Renal cortical epithelial cell (primary cell): ENCODE data around the gene SLC35B4. TPM values are rescaled to one million over a fixed set of nuclear protein-coding genes. Genes with fewer than 3 reads are reported as not detected.
A peak's percentile ranks its signal among the peaks of the same experiment; 100 is the strongest.

Experiments used
- DNase-seq: peaks from one replicate; pipeline ENCODE4 v3.0.0-alpha.2; 2011; ENCODE audit warnings: low read depth
- total RNA-seq: library from RNA; depleted of rRNA; stranded (reverse); fragments of >200 nt; gene quantifications from 2 replicates; pipeline ENCODE4 v1.2.3, GENCODE V29; 2014

The SLC35B4 gene
- 11.5 and 12.5 TPM in 2 replicates for total RNA-seq

DNA sequence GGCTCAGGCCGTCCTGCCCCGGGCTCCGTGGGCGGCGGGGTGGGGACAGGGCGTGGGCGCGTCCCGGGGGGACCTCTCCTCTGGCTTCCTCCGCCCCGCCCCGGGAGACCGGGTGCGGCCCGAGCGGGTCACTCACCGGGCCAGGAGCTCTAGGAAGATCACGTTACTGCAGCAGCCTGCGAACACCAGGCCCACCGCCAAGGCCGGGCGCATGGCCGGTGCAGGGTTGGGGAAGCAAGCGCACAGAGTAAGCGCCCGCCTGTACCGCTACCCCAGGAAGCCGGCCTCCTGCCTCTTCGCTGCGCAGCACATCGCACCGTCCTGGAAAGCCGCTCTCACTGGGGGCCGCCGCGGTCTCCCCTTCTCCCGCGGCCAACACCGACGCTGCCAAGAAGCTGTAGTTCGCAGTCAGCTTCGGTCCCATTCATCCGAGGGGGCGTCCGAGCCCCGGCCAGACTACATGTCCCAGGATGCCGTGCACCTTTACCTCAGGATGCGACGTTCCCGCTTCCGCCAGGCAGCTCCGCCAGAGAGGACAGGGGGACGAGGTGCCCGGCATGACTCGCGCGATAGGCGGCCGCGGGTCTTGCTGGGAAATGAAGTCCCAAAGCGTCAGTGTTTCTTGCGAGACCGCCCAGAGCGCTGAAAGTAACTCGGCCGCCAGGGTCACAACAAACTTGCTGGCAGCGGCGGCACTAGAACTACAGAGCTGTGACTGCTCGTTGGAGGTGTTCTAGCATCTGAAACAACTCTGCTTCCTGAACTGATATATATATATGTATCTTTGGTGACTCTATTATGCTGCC is at the start of gene SLC35B4:
SLC35B4 (minus strand) TSS at position 392 of the 806 bp plus-strand sequence; CDS start at position 213, 179 bp downstream.
- peak; percentile 93 for DNase-seq

DNA sequence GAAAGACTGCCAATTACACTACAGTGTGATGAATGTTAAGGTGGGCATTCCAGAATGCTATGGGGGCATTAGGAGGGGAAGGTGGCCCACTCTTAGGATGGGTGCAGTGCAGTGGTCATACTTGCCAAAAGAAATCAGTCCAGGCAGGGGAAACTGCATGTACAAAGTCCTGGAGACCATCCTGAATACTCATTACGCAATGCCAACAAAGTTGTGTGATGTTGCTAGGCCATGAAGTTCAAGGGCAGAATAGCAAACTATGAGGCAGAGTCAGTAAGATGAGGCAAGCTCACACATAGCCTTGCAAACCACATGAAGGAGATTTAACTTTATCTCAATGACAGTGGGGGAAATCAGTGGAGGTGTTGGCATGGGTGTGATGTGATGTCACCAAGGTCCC is 49.8 kb upstream of the SLC35B4 start:
- DNase-seq, result peak; percentile 19

DNA sequence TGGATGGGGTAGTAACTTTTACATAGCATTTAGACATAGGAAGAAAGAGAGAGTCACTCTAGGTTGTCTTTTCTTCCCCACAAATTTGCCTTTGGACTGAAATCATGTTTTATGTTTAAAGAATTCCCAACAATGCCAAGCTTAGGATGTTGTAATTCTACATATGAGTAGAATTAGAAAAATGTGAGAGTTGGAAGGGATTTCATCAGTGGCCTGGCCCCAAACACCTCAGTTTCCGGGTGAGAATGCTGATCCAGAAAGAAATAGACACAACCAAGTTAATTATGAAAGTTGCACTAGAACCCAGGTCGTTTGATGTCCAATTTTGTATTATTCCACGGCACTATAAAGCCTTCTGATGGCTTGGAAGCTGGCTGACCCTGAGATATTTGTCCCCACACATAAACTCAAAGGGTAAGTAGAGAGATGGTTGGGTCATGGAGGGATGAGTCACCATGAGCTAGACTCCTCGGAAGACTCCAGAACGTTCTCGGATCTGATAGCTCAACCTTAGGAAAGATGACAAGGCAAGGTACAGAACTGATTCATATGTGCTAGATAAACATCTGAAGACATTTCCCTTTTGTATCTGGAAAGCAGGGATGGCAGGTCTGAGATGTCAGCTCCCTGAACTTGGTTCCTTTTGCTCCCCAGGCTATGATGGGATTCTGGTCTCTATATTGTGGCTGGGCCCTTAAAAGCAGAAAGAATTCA is 48.8 kb upstream of the SLC35B4 start:
- peak; percentile 38 for DNase-seq

GRCh38 chr7:134364619-134365037 is 47.9 kb upstream of the SLC35B4 start:
- peak; percentile 95 for DNase-seq

DNA sequence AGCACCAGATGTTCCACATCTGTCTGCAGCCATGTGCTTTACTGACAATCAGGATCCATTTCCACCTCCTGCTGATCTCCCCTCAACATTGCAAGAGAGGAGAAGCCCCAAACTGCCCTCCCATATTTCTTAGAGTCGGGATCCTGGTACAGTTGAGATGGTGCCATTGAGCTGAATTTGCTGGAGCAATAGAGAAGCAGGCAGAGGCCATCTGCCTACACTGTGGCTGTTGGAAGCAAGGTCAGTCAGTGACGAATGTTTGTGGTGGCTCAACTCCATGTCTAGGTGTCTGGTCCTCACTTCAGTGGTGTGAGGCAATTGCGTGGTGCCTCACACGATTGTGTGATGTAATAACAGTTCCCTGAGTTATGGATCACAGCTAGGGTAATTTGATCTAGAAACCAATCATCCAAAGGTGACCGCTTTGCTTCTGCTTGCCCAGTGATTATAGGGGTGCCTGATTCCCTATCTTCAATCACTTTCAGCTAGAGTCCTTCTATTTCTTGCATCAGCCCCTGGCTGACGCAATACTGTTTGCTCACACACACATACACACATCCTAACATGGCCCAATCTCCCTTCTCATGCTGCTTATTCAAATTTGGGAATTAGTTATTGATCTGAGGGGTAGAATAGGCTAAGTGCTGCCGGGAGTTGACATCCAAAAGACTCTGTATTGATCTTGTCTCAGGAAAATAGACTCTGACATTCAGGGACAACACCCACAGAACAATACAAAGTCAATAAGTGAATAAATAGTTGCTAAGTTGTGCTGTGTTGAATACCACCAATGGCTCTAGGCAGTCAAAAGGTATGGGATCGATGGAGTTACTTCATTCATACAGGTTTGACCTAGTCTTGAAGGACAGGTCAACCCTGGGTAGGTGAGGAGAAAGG is 46.1 kb upstream of the SLC35B4 start:
- peak; percentile 19 for DNase-seq

DNA sequence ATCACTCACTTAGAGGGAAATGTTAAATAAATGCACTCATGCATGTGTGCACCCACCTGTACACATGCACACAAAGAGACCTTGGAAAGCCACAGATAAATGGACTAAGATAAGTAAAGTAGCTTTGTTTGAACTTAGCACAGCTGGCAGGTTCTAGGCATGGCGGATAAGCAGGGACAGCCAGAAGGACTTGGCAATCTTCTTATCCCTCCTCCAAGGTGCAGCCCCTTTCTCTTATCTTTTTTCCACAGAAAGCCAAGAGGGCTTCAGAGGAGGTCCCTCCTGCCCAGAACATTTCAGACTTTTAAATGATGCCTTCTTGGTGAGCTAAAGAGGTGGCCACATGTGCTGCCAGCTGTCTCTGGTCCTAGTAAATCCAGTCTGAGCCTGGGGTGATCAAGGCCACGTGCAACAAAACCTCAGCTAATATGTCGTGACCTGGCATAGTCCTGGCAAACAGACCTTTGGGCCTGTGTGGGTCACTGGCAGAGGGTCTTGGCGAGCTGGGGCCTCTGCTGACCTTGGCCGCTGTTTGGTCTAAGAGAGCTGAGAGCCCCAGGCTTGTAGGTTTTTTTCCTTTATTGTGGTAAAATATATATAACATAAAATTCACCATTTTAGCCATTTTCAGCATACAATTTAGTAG is 43.2 kb upstream of the SLC35B4 start:
- no peak for DNase-seq

GRCh38 chr7:134357486-134357885 is 40.8 kb upstream of the SLC35B4 start:
- no peak for DNase-seq

GRCh38 chr7:134356421-134356936 is 39.7 kb upstream of the SLC35B4 start:
- DNase-seq, result no peak

DNA sequence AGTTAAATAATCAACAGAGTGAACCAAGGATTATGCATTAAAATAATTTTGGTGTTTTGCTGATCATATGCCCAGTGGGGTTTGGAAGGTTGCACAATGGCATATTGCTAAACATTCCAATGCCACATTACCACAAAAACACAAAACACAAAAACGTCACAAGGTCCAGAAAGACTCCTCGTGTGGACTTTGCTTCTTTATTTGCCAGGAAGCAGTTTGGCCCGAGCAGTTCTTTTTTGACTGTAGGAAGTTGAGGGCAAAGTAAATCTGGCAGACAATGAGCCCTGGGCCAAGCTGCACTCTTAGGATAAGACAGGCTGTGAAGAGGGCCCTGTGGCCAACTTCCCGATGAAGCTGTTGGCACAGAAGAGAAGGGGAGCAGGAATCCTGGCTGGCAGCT is 39.2 kb upstream of the SLC35B4 start:
- peak; percentile 96 for DNase-seq

- no peak for DNase-seq
Measured at GRCh38 chr7:134355004-134355525, 38.3 kb upstream of the SLC35B4 start.

DNA sequence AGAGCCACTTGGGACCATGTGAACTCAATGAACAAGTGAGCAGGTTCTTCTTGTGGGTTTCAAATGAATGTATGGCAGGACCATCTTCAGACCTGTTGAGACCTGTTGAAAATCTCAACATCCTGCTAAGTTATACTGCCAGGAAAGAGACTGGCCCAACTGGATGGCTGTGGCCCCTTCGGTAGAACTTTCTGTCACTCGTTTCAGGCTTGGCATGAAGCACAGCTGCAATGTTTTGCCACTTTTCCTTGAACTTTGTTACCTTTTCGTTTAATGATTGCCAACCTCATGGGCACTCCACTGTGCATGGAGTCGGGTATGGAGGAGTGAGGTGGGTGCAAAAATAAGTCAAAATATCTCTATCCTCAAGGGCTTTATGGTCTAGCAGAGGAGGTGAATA is 36.7 kb upstream of the SLC35B4 start:
- peak; percentile 36 for DNase-seq

DNA sequence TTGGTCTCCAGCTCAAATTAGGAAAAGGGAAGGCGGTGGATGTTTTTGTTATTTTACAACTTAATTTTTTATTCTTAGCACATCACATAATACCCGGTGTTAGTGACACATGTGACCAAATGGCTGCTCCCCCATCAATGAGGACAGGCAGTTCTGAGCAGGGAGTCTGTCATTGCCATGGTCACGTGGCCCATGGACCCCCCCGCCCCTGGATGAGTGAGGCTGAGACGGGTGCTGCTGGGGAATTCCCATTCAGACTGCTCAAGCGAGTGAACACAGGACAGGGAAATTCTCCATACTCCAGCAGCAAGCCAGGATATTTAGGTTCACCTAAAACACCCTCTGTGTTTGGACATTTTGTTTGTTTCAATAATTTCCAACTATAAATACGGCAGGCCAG is 34.7 kb upstream of the SLC35B4 start:
- peak; percentile 55 for DNase-seq

DNA sequence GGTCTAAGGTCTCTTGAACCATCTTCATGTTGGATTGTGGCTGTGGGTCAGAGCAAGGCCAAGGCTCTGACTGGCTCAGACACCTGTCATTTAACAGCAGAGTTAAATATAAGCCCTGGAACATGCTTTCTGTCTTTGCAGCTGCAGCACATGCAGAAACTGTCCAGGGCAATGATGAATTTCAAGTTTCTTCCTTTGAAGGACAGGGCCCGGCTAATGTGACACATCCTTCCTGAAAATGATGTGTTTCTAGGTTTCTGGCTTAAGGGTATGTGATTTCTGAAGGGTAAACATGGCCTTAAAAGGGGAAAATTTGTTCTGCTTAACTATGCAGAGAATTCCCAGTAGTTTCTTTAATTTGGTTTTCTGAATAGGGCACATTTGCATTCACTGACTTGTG is 34.0 kb upstream of the SLC35B4 start:
- peak; percentile 65 for DNase-seq

DNA sequence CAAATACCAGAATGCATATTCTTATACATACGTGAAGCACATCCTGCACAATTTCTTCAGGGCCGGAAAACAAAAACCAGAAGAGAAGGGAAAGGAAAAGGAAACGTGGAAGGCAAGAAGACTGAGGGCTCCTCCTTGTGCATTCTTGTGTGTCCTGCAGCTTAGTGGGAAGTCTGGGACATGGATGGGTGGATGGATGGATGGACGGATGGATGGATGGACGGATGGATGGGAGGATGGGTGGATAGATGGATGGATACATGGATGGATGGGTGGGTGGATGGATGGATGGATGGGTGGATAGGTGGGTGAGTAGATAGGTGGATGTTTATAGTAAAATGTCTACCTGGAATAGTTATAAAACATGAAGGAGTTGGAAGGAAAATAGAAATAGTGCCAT is 30.8 kb upstream of the SLC35B4 start:
- DNase-seq, result no peak

GRCh38 chr7:134343796-134344195 is 27.1 kb upstream of the SLC35B4 start:
- no peak for DNase-seq

DNA sequence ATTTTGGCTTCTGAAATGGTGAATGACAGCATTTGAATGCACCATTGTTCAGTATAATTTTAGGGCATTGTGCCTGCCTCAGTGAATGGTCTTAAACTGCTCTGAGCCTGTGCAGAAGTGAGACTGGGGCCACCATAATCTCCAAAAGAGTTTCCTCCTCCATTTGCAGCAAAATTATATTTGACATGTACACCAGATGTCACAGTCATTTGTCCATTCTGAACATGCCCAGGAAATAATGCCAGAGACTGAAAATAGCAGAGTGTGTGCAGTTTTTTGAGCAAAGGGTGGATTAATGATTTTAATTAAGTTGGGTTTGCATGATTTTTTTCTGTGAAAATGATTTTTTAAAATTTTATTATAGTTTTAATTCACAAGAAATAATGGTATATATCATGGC is 26.4 kb upstream of the SLC35B4 start:
- no peak for DNase-seq

GRCh38 chr7:134339475-134339874 is 22.7 kb upstream of the SLC35B4 start:
- no peak for DNase-seq

- no peak for DNase-seq
Measured at GRCh38 chr7:134337980-134338379, 21.2 kb upstream of the SLC35B4 start.

DNA sequence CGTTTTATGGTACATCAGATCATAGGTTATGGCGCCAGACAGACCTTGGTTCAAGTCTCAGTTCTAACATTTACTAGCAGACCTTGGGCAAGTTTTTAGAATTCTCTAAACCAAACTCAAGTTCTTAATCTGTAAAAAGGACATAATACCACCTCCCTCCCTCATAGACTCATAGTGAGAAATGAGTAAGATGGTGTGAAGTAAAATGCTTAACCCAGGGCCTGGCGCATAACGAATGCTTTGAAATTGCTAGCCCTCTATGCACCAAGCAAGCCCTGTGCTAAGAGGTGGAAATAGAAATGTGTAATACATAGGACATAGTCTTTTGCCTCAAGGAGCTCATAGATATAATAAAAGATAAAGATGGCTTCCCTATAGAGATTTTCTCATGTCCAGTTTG is 17.7 kb upstream of the SLC35B4 start:
- DNase-seq, result no peak

DNA sequence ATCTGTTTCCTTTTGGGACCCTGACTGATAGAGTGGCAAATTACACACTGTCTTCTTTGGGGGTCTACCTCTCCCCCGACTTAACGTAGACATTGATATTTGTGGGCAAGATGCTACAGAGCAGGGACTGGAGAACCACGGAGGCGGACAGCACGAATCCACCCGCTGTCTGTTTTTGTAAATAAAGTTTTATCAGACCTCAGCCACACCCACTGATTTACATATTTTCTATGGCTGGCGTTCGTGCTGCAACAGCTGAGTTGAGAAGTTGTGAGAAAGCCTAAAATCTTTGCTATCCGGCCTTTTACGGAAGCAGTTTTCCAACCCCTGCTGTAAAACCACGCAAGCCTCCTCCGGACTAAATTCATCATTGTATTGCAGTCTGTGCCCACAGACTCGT is 17.2 kb upstream of the SLC35B4 start:
- no peak for DNase-seq

- no peak for DNase-seq
Measured at GRCh38 chr7:134332892-134333291, 16.2 kb upstream of the SLC35B4 start.
